ENCODE measurements around the gene STXBP1.
"Not testable (repeated sequence)": the region's sequence is repeated elsewhere in the genome, so short reads cannot be mapped to it uniquely, and the experiment has no call there.

Gene STXBP1

DNA sequence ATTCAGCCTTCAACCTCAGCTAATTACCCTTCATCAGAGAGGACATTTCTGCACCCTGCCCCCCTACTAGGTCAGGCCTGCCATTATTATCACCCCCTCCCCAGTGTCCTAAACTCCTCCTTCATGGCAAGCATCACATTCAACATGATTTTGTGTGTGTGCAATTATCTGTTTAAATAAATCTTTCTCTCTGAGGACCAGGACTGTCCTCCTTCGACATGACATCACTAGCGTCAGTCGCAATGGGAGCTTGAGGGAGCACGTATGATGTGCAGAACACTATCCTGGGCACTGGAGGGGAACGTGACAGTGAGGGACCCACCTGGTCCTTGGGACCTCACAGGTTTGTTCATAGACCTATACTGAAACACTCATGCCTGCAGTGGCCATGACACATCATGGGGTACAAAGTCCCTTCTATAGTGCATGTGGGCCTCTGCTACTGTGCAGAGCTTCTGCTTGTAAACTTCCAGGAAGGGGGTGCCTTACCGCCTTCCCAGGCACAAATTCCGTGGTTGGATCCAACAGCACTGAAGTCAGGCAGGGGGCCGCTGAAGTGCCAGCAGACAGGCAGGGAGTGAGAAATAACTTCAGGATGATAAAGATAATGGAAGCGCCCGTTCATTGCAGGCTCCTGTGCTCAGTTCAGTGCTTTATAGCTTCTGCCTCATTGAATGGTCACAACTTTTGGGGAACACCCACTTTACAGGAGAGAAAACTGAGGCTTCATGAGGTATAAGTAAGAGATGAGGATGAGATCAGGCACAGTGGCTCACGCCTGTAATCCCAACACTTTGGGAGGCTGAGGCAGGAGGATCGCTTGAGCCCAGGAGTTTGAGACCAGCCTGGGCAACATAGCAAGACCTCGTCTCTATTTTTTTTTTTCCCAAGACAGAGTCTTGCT is 36.0 kb upstream of the STXBP1 start:
- Histone ChIP-seq H2AFZ (ENCODE audit: low read depth, low read length) (no peak overlapping the region), H3K27me3 (ENCODE audit: insufficient read depth, low read length, poor library complexity) (no peaks in the 10 kb centered on the region), H3K4me2 (ENCODE audit: insufficient read depth, low read length) (no peak overlapping the region), H3K79me2 (ENCODE audit: insufficient read depth, low read length) (no peaks in the 10 kb centered on the region), H3K9me3 (ENCODE audit: insufficient read depth, low read length, severe bottlenecking) (no peaks in the 10 kb centered on the region), H4K20me1 (ENCODE audit: insufficient read depth, low read length) (no peaks in the 10 kb centered on the region), H3K27ac (ENCODE audit: low read length) (no peak overlapping the region), H3K4me3 (ENCODE audit: low read depth in 1 of 2, low read length in 2 of 2) (no peak overlapping the region), H3K4me1 (ENCODE audit: insufficient read depth, low read length) (no peaks in the 10 kb centered on the region), H3K9ac (ENCODE audit: low read depth, low read length) (no peak overlapping the region), H3K36me3 (ENCODE audit: insufficient read depth, low read length) (no peaks in the 10 kb centered on the region)
- TF ChIP-seq, protein P1, sequence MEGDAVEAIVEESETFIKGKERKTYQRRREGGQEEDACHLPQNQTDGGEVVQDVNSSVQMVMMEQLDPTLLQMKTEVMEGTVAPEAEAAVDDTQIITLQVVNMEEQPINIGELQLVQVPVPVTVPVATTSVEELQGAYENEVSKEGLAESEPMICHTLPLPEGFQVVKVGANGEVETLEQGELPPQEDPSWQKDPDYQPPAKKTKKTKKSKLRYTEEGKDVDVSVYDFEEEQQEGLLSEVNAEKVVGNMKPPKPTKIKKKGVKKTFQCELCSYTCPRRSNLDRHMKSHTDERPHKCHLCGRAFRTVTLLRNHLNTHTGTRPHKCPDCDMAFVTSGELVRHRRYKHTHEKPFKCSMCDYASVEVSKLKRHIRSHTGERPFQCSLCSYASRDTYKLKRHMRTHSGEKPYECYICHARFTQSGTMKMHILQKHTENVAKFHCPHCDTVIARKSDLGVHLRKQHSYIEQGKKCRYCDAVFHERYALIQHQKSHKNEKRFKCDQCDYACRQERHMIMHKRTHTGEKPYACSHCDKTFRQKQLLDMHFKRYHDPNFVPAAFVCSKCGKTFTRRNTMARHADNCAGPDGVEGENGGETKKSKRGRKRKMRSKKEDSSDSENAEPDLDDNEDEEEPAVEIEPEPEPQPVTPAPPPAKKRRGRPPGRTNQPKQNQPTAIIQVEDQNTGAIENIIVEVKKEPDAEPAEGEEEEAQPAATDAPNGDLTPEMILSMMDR (IDR thresholded peaks at IDR 0.05; ENCODE audit: borderline replicate concordance, extremely low read depth, low read length, poor library complexity, severe bottlenecking), result no peak
- ATAC-seq (ENCODE audit: insufficient read depth, low read depth) (no peak), DNase-seq (no peak)

- DNase-seq; ATAC-seq (ENCODE audit: insufficient read depth, low read depth); H3K4me1 ChIP-seq (ENCODE audit: insufficient read depth, low read length); H3K27me3 ChIP-seq (ENCODE audit: insufficient read depth, low read length, poor library complexity); H3K4me2 ChIP-seq (ENCODE audit: insufficient read depth, low read length); H3K4me3 ChIP-seq (ENCODE audit: low read depth in 1 of 2, low read length in 2 of 2); H3K79me2 ChIP-seq (ENCODE audit: insufficient read depth, low read length); H3K36me3 ChIP-seq (ENCODE audit: insufficient read depth, low read length); H3K9me3 ChIP-seq (ENCODE audit: insufficient read depth, low read length, severe bottlenecking); H2AFZ ChIP-seq (ENCODE audit: low read depth, low read length); H4K20me1 ChIP-seq (ENCODE audit: insufficient read depth, low read length); H3K27ac ChIP-seq (ENCODE audit: low read length); H3K9ac ChIP-seq (ENCODE audit: low read depth, low read length): not testable (repeated sequence)
Measured at GRCh38 chr9:127577194-127577593, 34.9 kb upstream of the STXBP1 start.

DNA sequence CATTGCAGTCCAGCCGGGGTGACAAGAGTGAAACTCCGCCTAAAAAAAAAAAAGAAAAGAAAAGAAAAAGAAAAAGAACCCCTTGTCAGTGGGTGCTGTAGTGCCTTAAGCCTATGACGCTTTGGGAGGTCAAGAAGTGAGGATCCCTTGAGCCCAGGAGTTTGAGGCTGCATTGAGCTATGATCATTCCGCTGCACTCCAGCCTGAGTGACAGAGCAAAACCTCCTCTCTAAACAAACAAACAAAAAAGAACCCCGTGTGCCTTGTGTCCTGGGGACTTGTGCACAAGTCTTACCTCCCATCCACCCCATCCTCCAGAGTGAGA is 33.5 kb upstream of the STXBP1 start:
- Histone ChIP-seq H3K9ac (ENCODE audit: low read depth, low read length) (no peak overlapping the region), H3K79me2 (ENCODE audit: insufficient read depth, low read length) (no peaks in the 10 kb centered on the region), H3K4me1 (ENCODE audit: insufficient read depth, low read length) (no peaks in the 10 kb centered on the region), H3K4me2 (ENCODE audit: insufficient read depth, low read length) (no peak overlapping the region), H3K9me3 (ENCODE audit: insufficient read depth, low read length, severe bottlenecking) (no peaks in the 10 kb centered on the region), H3K27ac (ENCODE audit: low read length) (no peak overlapping the region), H2AFZ (ENCODE audit: low read depth, low read length) (no peak overlapping the region), H3K4me3 (ENCODE audit: low read depth in 1 of 2, low read length in 2 of 2) (no peak overlapping the region), H3K36me3 (ENCODE audit: insufficient read depth, low read length) (no peaks in the 10 kb centered on the region), H3K27me3 (ENCODE audit: insufficient read depth, low read length, poor library complexity) (no peaks in the 10 kb centered on the region), H4K20me1 (ENCODE audit: insufficient read depth, low read length) (no peaks in the 10 kb centered on the region)
- TF ChIP-seq, protein P1 (IDR thresholded peaks at IDR 0.05; ENCODE audit: borderline replicate concordance, extremely low read depth, low read length, poor library complexity, severe bottlenecking), result no peak
- TF ChIP-seq EZH2 (IDR thresholded peaks at IDR 0.05; ENCODE audit: borderline replicate concordance, low read depth, low read length, severe bottlenecking), result no peak
- DNase-seq, result no peak
- ATAC-seq (ENCODE audit: insufficient read depth, low read depth), result no peak

- Histone ChIP-seq H3K4me1 (ENCODE audit: insufficient read depth, low read length) (no peaks in the 10 kb centered on the region), H3K4me2 (ENCODE audit: insufficient read depth, low read length) (no peak overlapping the region), H4K20me1 (ENCODE audit: insufficient read depth, low read length) (no peaks in the 10 kb centered on the region), H3K36me3 (ENCODE audit: insufficient read depth, low read length) (no peaks in the 10 kb centered on the region), H3K79me2 (ENCODE audit: insufficient read depth, low read length) (no peaks in the 10 kb centered on the region), H3K27me3 (ENCODE audit: insufficient read depth, low read length, poor library complexity) (no peaks in the 10 kb centered on the region), H3K9ac (ENCODE audit: low read depth, low read length) (no peak overlapping the region), H3K4me3 (ENCODE audit: low read depth in 1 of 2, low read length in 2 of 2) (no peak overlapping the region), H2AFZ (ENCODE audit: low read depth, low read length) (no peak overlapping the region), H3K9me3 (ENCODE audit: insufficient read depth, low read length, severe bottlenecking) (no peaks in the 10 kb centered on the region), H3K27ac (ENCODE audit: low read length) (no peak overlapping the region)
- peak; percentile 34 for DNase-seq
- ATAC-seq (ENCODE audit: insufficient read depth, low read depth), result peak; percentile 82
- TF ChIP-seq, protein P1 (IDR thresholded peaks at IDR 0.05; ENCODE audit: borderline replicate concordance, extremely low read depth, low read length, poor library complexity, severe bottlenecking), result no peak
- TF ChIP-seq EZH2 (IDR thresholded peaks at IDR 0.05; ENCODE audit: borderline replicate concordance, low read depth, low read length, severe bottlenecking), result no peak
Measured at GRCh38 chr9:127578952-127579853, 32.9 kb upstream of the STXBP1 start.

Data from DND-41 (cell line).